DND-41 (cell line): ENCODE results near the gene POU2F3.

ENCODE experiments used
- ATAC-seq: fragments of 200-7000 bp; cut with Tn5 transposase; 3 replicates; pipeline ENCODE4 v1.9.1; 2021; ENCODE audit warnings: low read depth; ENCODE audit not compliant: insufficient read depth
- DNase-seq: peaks from one replicate; pipeline ENCODE4 v3.0.0-alpha.2; 2020
- H2AFZ ChIP-seq: 2 replicates; pipeline ENCODE4 v1.6.0; 2012; ENCODE audit warnings: low read depth, low read length
- H3K27ac ChIP-seq: 2 replicates; pipeline ENCODE4 v1.5.1; 2012; ENCODE audit warnings: low read length, inconsistent platforms
- H3K27me3 ChIP-seq: fragments of 200-600 bp; sonication (generic); 2 replicates; pipeline ENCODE4 v1.6.0; 2012; ENCODE audit warnings: low read length, mild to moderate bottlenecking, inconsistent platforms; ENCODE audit not compliant: insufficient read depth, poor library complexity
- H3K36me3 ChIP-seq: 2 replicates; pipeline ENCODE4 v1.5.1; 2012; ENCODE audit warnings: low read length, inconsistent platforms; ENCODE audit not compliant: insufficient read depth
- H3K4me1 ChIP-seq: 2 replicates; pipeline ENCODE4 v1.5.1; 2012; ENCODE audit warnings: mild to moderate bottlenecking, low read length; ENCODE audit not compliant: insufficient read depth
- H3K4me2 ChIP-seq: 2 replicates; pipeline ENCODE4 v1.6.0; 2012; ENCODE audit warnings: mild to moderate bottlenecking, moderate library complexity, low read length, inconsistent platforms; ENCODE audit not compliant: insufficient read depth
- H3K4me3 ChIP-seq, 2 experiments: fragments of 200-600 bp in 1 of 2; shearing (Covaris generic) in 1 of 2; 2 replicates each; pipeline ENCODE4 v1.5.1; 2012 to 2016; ENCODE audit warnings: inconsistent platforms in 2 of 2, low read length in 2 of 2, mild to moderate bottlenecking in 2 of 2, low read depth in 1 of 2, moderate library complexity in 1 of 2
- H3K79me2 ChIP-seq: 2 replicates; pipeline ENCODE4 v1.6.0; 2012; ENCODE audit warnings: low read length, inconsistent platforms; ENCODE audit not compliant: insufficient read depth
- H3K9ac ChIP-seq: 2 replicates; pipeline ENCODE4 v1.6.0; 2012; ENCODE audit warnings: low read depth, mild to moderate bottlenecking, inconsistent platforms, low read length, moderate library complexity
- H3K9me3 ChIP-seq: 2 replicates; pipeline ENCODE4 v1.5.1; 2012; ENCODE audit warnings: low read length, moderate library complexity, mild to moderate bottlenecking, inconsistent platforms; ENCODE audit not compliant: insufficient read depth, severe bottlenecking
- H4K20me1 ChIP-seq: 2 replicates; pipeline ENCODE4 v1.6.0; 2012; ENCODE audit warnings: low read length; ENCODE audit not compliant: insufficient read depth
- CTCF ChIP-seq: IDR thresholded peaks from 2 replicates; pipeline ENCODE4 v1.5.1; 2012; ENCODE audit warnings: borderline replicate concordance, low read length, moderate library complexity, mild to moderate bottlenecking; ENCODE audit not compliant: poor library complexity, severe bottlenecking; ENCODE audit errors: extremely low read depth
- EZH2 ChIP-seq: IDR thresholded peaks from 3 replicates; pipeline ENCODE4 v1.6.1; 2012; ENCODE audit warnings: borderline replicate concordance, low read depth, mild to moderate bottlenecking, moderate library complexity, low read length, inconsistent platforms; ENCODE audit not compliant: severe bottlenecking

Gene POU2F3

DNA sequence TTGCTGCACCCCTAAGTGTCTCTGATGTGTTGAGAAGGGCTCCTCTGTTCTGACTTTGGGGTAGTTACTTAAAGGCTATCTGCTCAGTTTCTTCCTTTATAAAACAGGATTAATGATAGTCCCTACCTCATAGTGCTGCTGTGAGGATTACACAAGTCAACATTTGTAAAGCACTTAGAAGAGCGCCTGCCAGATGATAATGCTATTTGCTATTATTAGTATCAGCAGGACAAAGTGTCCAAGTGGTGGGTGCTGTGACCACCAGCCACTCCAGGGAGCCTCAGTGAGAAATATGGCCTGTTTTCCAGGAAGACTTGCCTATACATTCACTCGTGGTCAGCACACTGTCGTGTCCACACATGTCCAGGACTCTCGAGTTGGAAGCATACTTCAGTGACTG lies 16.2 kb downstream of the POU2F3 start:
- Histone ChIP-seq H3K27ac (no peak overlapping the region), H3K4me3 (no peak overlapping the region), H3K4me1 (no peaks in the 10 kb centered on the region), H3K9me3 (no peaks in the 10 kb centered on the region), H4K20me1 (peaks cover 5% of the 10 kb centered on the region; the same call in 1 of the 2 replicates), H3K4me2 (no peak overlapping the region), H2AFZ (no peak overlapping the region), H3K27me3 (peaks cover 32% of the 10 kb centered on the region), H3K9ac (no peak overlapping the region), H3K36me3 (no peaks in the 10 kb centered on the region), H3K79me2 (no peaks in the 10 kb centered on the region)
- DNase-seq (no peak), ATAC-seq (no peak)
- TF ChIP-seq CTCF, result no peak
- no peak for TF ChIP-seq EZH2

- no peaks in the 10 kb centered on the region for H3K36me3 ChIP-seq
- H3K4me1 ChIP-seq, result no peaks in the 10 kb centered on the region
- no peak overlapping the region for H3K4me3 ChIP-seq
- no peak for TF ChIP-seq CTCF
- TF ChIP-seq EZH2, result no peak
- H3K79me2 ChIP-seq, result no peaks in the 10 kb centered on the region
- peaks cover 32% of the 10 kb centered on the region for H3K27me3 ChIP-seq
- no peak overlapping the region for H2AFZ ChIP-seq
- no peak overlapping the region for H3K27ac ChIP-seq
- H3K9me3 ChIP-seq, result no peaks in the 10 kb centered on the region
- DNase-seq (no peak), ATAC-seq (no peak)
- H4K20me1 ChIP-seq, result peaks cover 5% of the 10 kb centered on the region; the same call in 1 of the 2 replicates
- no peak overlapping the region for H3K4me2 ChIP-seq
- H3K9ac ChIP-seq, result no peak overlapping the region
Measured at GRCh38 chr11:120256779-120257178, 16.8 kb downstream of the POU2F3 start.

- Histone ChIP-seq H4K20me1 (peaks cover 5% of the 10 kb centered on the region; the same call in 1 of the 2 replicates), H3K4me2 (no peak overlapping the region), H3K4me1 (no peaks in the 10 kb centered on the region), H3K79me2 (no peaks in the 10 kb centered on the region), H3K27ac (no peak overlapping the region), H3K36me3 (no peaks in the 10 kb centered on the region), H3K9ac (no peak overlapping the region), H3K9me3 (no peaks in the 10 kb centered on the region), H3K4me3 (no peak overlapping the region), H2AFZ (no peak overlapping the region), H3K27me3 (peaks cover 32% of the 10 kb centered on the region)
- TF ChIP-seq EZH2 (no peak), CTCF (no peak)
- DNase-seq, result no peak
- ATAC-seq, result no peak
Measured at GRCh38 chr11:120257346-120257745, 17.4 kb downstream of the POU2F3 start.

- Histone ChIP-seq H3K9ac (no peak overlapping the region), H4K20me1 (peaks cover 5% of the 10 kb centered on the region; the same call in 1 of the 2 replicates), H3K4me2 (no peak overlapping the region), H3K79me2 (no peaks in the 10 kb centered on the region), H3K27ac (no peak overlapping the region), H2AFZ (no peak overlapping the region), H3K9me3 (no peaks in the 10 kb centered on the region), H3K27me3 (peaks cover 32% of the 10 kb centered on the region), H3K36me3 (no peaks in the 10 kb centered on the region), H3K4me1 (no peaks in the 10 kb centered on the region), H3K4me3 (no peak overlapping the region)
- DNase-seq (no peak), ATAC-seq (no peak)
- TF ChIP-seq CTCF (no peak), EZH2 (no peak)
Measured at GRCh38 chr11:120258661-120259060, 18.7 kb downstream of the POU2F3 start.
